Iris pigment epithelial cell (primary cell): ENCODE measurements around the gene TMEM121B.

Experiments
- DNase-seq: peaks from one replicate; pipeline ENCODE4 v3.0.0-alpha.2; 2011; ENCODE audit warnings: low read depth

Gene TMEM121B

DNA sequence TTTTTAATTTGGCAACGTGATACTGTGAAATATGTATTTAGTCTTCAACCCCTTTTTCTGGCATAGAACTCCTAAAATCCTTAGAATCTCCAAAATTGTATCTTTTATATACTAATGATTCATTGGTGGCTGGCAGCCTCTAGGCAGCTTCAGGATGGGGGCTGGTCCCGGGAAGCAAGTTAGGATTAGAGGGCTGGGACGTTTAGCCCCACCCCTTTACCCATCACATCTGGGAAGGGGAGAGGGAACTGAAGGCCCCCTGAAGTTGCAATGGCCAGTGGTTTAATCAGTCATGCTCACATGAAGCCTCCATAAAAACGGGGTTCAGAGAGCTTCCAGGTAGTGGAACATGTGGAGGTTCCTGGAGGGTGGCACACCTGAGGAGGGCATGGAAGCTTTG lies 29.3 kb downstream of the TMEM121B start:
- DNase-seq, result no peak

DNA sequence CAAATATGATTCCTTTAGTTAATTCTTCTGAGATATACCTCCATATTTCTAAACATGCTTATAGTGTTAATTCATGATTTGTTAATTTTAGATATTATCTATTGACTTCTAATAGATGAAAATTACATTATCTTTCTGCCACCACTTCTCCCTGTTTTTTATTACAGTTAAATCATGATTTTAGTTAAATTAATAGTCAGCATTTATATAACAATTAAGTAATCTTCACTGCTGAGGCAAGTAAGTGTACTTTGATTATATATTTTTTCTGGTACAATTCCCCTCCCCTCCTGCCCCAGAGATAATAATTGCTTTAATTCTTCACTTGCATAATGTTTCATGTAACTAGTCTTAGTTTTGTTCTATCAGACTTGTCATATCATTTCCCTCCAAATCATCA lies 30.6 kb downstream of the TMEM121B start:
- DNase-seq, result no peak

DNA sequence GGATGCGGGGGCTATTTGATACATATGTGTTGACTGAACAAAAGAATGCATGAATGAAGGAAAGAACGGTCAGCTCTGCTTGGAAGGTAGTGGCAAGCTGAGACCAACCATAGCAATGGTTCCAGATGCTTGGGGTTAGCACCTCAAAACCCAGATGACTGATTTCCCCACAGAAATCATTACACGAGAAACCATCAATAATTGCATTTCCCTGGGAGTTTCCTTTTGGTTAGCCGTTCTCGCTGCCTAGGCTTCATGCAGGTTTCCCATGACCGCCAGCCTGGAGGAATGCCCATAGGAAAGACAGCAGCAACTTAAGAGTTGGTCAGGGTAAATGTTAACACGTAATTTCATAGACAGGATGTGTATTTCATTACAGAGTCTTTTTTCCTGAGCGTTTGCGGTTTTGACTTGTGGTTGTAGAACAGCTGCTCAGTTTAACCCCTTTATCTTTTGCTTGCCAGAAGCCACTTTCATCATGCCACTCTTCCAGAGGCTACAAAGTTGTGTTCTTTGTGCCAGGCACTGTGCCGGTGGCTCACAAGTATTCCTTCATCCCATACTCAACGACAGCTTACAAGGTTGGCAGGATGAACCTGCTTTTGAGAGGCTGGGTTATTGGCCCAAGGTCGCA lies 33.5 kb downstream of the TMEM121B start:
- DNase-seq, result peak; percentile 73

DNA sequence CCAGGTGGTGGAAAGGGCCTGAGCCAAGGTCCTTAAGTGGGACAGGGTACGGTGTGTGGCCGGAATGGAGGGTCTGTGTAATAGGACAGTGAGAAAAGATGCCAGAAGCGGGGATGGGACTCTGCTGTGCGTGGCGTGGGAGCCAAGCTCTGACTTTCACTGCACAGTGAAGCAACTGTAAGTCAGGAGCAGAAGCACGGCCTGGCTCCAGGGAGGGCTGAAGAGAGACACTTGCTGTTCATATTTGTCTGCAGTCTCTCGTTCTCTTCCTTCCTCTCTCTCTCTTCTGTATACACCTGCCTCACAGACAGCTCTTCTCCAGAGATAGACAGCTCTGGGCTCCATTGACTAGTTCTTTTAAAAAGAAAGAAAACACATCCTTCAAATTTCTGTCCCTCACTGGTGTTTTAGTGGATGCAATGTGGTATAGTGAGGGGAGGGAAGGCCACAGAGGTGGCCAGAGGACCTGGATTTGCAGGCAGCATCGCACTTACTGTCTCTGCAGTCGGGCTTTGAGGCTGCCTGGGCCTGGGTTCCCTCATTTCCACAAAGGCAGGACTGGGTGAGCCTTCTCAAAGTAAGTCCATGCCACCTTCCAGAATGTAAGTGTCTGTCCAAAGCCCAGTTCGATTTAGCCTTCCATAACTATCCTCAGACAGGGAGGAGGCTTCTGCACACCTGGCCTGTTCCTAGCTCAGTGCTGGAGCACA lies 34.2 kb downstream of the TMEM121B start:
- no peak for DNase-seq

DNA sequence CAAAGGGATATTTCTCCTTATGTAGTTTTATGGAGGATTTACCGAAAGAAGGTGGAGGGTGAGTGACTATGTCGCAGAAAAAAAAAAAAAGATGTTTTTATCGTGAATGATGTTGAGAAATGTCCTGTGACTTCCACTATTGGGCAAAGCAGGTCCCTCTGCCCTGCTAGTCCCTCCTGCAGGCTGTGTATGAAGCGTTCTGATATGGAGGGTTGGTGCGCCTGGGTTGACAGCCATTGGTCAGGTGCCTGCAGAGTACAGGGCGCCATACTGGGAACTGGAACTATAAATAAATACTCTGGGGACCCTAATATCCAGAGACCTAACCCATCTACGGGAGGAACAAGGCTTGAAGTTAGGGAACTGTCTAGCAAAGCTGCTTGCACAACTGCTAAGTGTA lies 34.9 kb downstream of the TMEM121B start:
- no peak for DNase-seq

DNA sequence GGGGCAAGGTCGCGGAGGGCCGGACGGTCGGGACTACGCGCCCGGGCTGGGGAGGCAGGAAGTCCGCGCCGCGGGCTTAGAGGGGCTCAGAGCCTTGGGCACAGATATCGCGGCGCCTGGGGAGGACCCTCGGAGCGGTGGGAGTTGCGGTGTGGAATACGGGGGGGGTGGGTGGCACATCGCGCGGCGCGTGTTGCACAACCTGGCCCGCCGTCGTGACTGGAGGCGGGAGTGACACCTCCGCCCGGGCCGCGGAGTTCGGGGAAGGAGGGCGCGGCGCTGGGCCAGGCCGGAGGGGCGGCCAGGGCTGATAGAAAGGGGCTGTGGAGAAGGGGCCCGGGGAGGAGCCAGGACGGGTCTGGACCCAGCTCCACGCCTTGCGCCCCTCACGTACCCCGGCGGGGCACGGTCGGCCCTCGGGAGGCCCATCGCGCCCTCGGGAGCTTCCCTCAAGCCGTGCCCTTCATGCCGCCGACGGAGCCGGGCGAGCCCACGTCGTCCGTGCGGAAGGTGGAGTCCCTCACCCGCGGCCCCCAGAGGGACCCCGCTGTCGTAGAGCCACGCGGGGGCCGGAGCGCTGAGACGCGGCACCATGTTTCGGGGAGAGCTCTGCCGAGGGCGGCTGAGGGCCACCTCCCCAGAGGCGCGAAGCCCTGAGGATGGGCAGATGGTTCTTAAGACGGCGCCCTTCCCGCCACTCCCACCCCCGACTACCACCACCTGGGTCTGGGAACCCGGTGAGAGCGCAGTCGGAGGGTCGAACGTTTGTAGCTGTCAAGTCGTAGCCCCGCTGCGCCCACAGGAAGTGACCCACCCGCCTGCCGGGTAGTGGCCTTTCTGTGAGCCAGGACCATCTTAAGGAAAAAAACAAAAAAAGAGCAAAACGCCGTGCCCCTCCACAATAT lies 35.6 kb downstream of the TMEM121B start:
- peak; percentile 24 for DNase-seq

DNA sequence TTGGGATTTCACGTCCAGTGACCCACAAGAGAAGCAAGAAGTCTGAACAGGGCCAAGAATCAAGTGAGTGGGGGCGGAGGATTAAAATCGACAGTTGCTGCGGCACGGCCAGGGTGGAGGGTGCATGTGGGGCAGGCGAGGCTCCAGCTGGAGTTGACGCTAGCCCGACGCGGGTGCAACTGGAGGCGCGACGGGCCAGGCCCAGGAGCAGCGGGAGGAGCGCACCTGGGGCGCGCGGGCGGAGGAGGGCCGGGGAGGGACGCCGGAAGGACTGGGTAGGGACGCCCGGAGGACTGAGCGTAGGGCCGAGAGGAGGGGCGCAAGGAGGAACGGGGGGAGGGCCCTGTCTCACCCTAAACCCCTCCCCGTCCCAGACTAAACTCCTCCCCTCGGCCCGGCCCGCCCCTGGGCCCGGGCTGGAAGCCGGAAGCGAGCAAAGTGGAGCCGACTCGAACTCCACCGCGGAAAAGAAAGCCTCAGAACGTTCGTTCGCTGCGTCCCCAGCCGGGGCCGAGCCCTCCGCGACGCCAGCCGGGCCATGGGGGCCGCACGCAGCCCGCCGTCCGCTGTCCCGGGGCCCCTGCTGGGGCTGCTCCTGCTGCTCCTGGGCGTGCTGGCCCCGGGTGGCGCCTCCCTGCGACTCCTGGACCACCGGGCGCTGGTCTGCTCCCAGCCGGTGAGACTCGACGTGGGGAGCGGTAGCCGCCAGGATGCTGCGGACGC lies 36.4 kb downstream of the TMEM121B start, which contains the start of gene IL17RA:
TSS of gene IL17RA (plus strand) at position 447 of the 723 bp plus-strand sequence. CDS start at position 539, 92 bp downstream.
- DNase-seq, result peak; percentile 86

DNA sequence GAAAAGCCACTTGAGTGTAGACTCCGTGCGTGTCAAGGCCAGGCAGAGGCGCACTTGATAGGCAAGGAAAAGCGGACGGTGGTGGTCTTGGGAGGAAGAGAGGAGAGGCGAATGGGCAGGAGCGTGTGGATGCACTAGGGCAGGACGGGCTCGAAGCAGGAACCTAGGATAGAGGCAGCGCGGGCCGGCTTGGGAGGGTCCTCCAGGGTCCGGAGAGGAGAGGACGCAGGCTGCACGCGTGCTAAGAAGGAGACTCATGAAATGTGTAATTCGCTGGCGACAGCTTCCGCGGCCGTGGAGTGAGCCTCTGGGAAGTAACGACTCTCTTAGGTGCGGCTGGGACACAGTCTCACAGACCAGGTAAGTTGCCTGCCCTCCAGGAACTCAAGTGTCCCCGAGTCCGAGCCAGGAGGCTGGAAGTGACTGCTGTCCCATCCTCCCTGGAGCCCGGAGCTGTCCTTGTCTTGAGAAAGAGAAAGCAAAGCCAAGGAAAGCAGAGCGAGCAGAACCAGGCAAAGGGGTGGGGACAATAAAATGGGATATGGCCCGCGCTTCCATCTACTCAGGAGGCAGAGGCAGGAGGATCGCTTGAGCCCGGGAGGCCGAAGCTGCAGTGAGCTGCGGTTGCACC lies 37.2 kb downstream of the TMEM121B start:
- DNase-seq, result no peak

DNA sequence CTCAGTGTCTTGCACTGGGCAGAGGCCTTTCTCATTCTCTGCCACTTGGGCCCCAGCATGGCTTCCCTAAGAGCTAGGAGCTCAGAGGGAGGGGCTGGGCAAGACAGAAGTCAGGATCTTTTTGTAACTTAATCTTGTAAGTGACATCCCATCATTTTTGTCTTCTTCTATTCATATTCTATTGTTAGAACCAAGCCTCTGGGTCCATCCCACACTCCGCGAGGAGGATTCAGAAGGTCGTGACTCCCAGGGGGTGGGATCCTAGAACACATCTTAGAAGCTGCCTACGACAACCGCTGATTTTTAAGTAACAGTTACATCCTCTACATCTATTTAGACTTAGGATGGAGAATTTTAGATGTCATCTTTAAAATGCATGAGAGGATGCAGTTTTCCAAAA lies 37.9 kb downstream of the TMEM121B start:
- DNase-seq, result no peak

DNA sequence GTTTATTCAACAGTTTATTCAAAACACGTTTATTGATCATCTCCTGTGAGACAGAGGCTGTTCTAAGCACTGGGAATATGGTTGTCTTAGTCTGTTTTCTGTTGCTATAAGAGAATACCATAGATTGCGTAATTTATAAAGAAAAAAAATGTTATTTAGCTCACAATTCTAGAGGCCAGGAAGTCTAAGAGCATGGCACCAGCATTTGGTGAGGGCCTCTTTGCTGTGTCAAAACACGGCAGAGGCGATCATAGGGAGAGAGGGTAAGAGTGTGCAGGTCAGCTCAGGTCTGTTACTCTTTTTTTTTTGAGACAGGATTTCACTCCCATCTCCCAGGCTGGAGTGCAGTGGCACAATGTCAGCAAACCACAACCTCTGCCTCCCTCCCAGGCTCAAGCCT lies 41.6 kb downstream of the TMEM121B start:
- DNase-seq, result no peak

DNA sequence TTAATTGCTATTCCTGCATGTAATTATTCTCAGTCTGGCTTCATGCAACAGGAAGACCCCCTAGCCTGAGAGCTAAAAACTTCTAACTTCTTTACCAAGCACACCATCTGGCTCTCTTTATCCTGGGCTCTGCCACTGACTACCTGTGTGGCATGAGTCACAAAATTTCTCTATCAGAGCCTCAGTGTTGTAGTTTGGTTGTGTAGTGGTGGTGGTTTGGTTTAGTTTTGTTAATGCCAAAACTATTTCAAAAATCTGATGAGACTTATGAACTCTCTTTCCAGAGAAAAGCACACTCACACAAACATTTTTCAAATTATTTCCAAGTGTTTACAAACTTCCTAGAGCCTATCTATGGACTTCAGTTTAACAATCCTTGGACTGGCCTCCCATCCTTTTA lies 43.9 kb downstream of the TMEM121B start:
- peak; percentile 82 for DNase-seq

DNA sequence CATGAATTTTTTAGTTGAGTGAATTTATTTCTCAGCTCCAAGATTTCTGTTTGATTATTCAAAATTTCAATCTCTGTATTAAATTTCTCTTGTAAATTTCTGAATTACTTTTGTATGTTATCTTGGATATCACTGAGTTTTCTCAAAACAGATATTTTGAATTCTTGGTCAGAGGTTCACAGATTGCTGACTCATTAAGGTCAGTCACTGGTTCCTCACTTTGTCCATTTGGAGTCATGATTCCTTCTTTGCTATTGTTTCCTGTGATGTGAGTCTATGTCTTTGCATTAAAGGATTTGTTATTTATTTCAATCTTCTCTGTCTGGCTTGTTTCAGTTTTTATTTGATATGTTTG lies 46.5 kb downstream of the TMEM121B start:
- peak; percentile 54 for DNase-seq

DNA sequence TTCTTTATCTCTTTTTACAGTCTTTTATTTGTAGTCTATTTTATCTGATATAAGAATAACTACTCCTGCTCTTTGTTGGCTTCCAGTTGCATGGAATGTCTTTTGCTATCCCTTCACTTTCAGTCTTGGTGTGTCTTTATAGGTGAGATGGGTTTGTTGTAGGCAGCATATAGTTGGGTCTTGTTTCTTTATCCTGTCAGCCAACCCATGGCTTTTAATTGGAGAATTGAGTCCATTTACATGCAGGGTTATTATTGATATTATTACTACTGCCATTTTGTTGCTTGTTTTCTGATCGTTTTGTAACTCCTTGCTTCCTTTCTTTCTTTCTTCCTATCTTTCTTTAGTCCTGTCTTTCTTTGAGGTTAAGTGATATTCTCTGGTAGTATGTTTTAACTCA lies 48.3 kb downstream of the TMEM121B start:
- no peak for DNase-seq
